ENCODE measurements around the gene PNPLA1.

The PNPLA1 gene

GRCh38 chr6:36246506-36247268 is 23.2 kb upstream of the PNPLA1 start:
- no peak for FAIRE-seq

- FAIRE-seq, result no peak
These were observed 22.2 kb upstream of the PNPLA1 start for GRCh38 chr6:36247693-36248092.

GRCh38 chr6:36248980-36249379 is 20.9 kb upstream of the PNPLA1 start:
- no peak for FAIRE-seq

GRCh38 chr6:36249536-36249935 is 20.3 kb upstream of the PNPLA1 start:
- no peak for FAIRE-seq

GRCh38 chr6:36252005-36252404 is 17.9 kb upstream of the PNPLA1 start:
- FAIRE-seq, result no peak

GRCh38 chr6:36263390-36264000 is 6.4 kb upstream of the PNPLA1 start:
- no peak for FAIRE-seq

- FAIRE-seq, result no peak
These were observed 4.1 kb upstream of the PNPLA1 start for GRCh38 chr6:36265744-36266143.

- FAIRE-seq, result no peak
These were observed 2.8 kb upstream of the PNPLA1 start for GRCh38 chr6:36266913-36267644.

GRCh38 chr6:36267731-36268477 is 2.0 kb upstream of the PNPLA1 start:
- no peak for FAIRE-seq

GRCh38 chr6:36268478-36269275 is 1.2 kb upstream of the PNPLA1 start:
- FAIRE-seq, result no peak

- no peak for FAIRE-seq
These were observed 2.4 kb downstream of the PNPLA1 start for GRCh38 chr6:36272234-36272633.

GRCh38 chr6:36273067-36273466 is 3.2 kb downstream of the PNPLA1 start:
- no peak for FAIRE-seq

- FAIRE-seq, result no peak
These were observed 4.1 kb downstream of the PNPLA1 start for GRCh38 chr6:36273802-36274514.

- FAIRE-seq, result no peak
These were observed 7.0 kb downstream of the PNPLA1 start for GRCh38 chr6:36276581-36277536.

GRCh38 chr6:36277946-36278470 is 8.1 kb downstream of the PNPLA1 start:
- FAIRE-seq, result no peak

- FAIRE-seq, result no peak
These were observed 10.6 kb downstream of the PNPLA1 start for GRCh38 chr6:36280467-36280866.

GRCh38 chr6:36280983-36281382 is 11.1 kb downstream of the PNPLA1 start:
- FAIRE-seq, result no peak

- FAIRE-seq, result no peak
These were observed 13.7 kb downstream of the PNPLA1 start for GRCh38 chr6:36283608-36284007.

- FAIRE-seq, result no peak
These were observed 14.5 kb downstream of the PNPLA1 start for GRCh38 chr6:36284359-36284758.

GRCh38 chr6:36285187-36285671 is 15.4 kb downstream of the PNPLA1 start:
- no peak for FAIRE-seq

All from G401.6 (cell line).